ENCODE results near the gene SUSD6. TPM values are rescaled to one million over a fixed set of nuclear protein-coding genes. Genes with fewer than 3 reads are reported as not detected.
"Not testable (repeated sequence)": the region's sequence is repeated elsewhere in the genome, so short reads cannot be mapped to it uniquely, and the experiment has no call there.

Gene SUSD6
- polyA plus RNA-seq, 3 donors, result 9.1 to 24.4 (median 10.7) TPM

GRCh38 chr14:69636718-69637480, 25.5 kb downstream of the SUSD6 start:
- WGBS, 3 donors, result 72 to 84% (median 74%) methylated on average over 7 of the region's 7 CpGs
- no peak overlapping the region for H3K27ac ChIP-seq (ENCODE audit: low read depth, low read length)

GRCh38 chr14:69637503-69638031, 26.2 kb downstream of the SUSD6 start:
- WGBS, 3 donors, result 25 to 38% (median 29%) methylated on average over 3 of the region's 3 CpGs
- no peak overlapping the region for H3K27ac ChIP-seq (ENCODE audit: low read depth, low read length)

- no peak overlapping the region for H3K27ac ChIP-seq (ENCODE audit: low read depth, low read length)
- WGBS, 3 donors, result 97 to 100% (median 97%) methylated on average over 1 of the region's 1 CpG
These were observed 29.5 kb downstream of the SUSD6 start for GRCh38 chr14:69640931-69641330.

- not testable (repeated sequence) for H3K27ac ChIP-seq (ENCODE audit: low read depth, low read length)
- WGBS, 3 donors, result 72 to 90% (median 89%) methylated on average over 7 of the region's 7 CpGs
These were observed 30.9 kb downstream of the SUSD6 start for GRCh38 chr14:69642212-69642793.

GRCh38 chr14:69643430-69644200, 32.2 kb downstream of the SUSD6 start:
- H3K27ac ChIP-seq (ENCODE audit: low read depth, low read length), result no peak overlapping the region
- 49 to 54% (median 51%) methylated on average over 5 of the region's 5 CpGs for WGBS, 3 donors

- 72 to 91% (median 79%) methylated on average over 1 of the region's 1 CpG for WGBS, 3 donors
- no peak overlapping the region for H3K27ac ChIP-seq (ENCODE audit: low read depth, low read length)
These were observed 33.4 kb downstream of the SUSD6 start for GRCh38 chr14:69644814-69645213.

- 73 to 90% (median 86%) methylated on average over 2 of the region's 2 CpGs for WGBS, 3 donors
These were observed 35.8 kb downstream of the SUSD6 start for GRCh38 chr14:69647213-69647612.

GRCh38 chr14:69647642-69648041, 36.2 kb downstream of the SUSD6 start:
- not testable (repeated sequence) for H3K27ac ChIP-seq (ENCODE audit: low read depth, low read length)
- whole genome bisulfite sequencing, 3 donors, result 90 to 93% (median 90%) methylated on average over 11 of the region's 11 CpGs

More at GRCh38 chr14:69647213-69647612, 35.8 kb downstream of the SUSD6 start:
- no peak overlapping the region for H3K27ac ChIP-seq (ENCODE audit: low read depth, low read length)

GRCh38 chr14:69648480-69649451, 37.4 kb downstream of the SUSD6 start:
- WGBS, 3 donors, result 30 to 45% (median 33%) methylated on average over 6 of the region's 6 CpGs
- H3K27ac ChIP-seq (ENCODE audit: low read depth, low read length), result no peak overlapping the region

- H3K27ac ChIP-seq (ENCODE audit: low read depth, low read length), result no peak overlapping the region
- 64 to 73% (median 66%) methylated on average over 3 of the region's 3 CpGs for WGBS, 3 donors
These were observed 39.6 kb downstream of the SUSD6 start for GRCh38 chr14:69650948-69651369.

GRCh38 chr14:69651664-69652063, 40.3 kb downstream of the SUSD6 start:
- 32 to 65% (median 52%) methylated on average over 1 of the region's 1 CpG for WGBS, 3 donors
- no peak overlapping the region for H3K27ac ChIP-seq (ENCODE audit: low read depth, low read length)

- peak overlapping the region; percentile 48 for H3K27ac ChIP-seq (ENCODE audit: low read depth, low read length)
- 51 to 82% (median 56%) methylated on average over 10 of the region's 10 CpGs for WGBS, 3 donors
These were observed 41.7 kb downstream of the SUSD6 start for GRCh38 chr14:69652942-69653684.

- H3K27ac ChIP-seq (ENCODE audit: low read depth, low read length), result no peak overlapping the region
- 30 to 59% (median 52%) methylated on average over 3 of the region's 3 CpGs for WGBS, 3 donors
These were observed 42.7 kb downstream of the SUSD6 start for GRCh38 chr14:69654116-69654515.

GRCh38 chr14:69657950-69658355, 46.6 kb downstream of the SUSD6 start:
- WGBS, 3 donors, result 24 to 55% (median 55%) methylated on average over 9 of the region's 9 CpGs
- H3K27ac ChIP-seq (ENCODE audit: low read depth, low read length), result no peak overlapping the region

- no peak overlapping the region for H3K27ac ChIP-seq (ENCODE audit: low read depth, low read length)
- 71 to 75% (median 73%) methylated on average over 8 of the region's 8 CpGs for WGBS, 3 donors
These were observed 47.4 kb downstream of the SUSD6 start for GRCh38 chr14:69658664-69659261.

- H3K27ac ChIP-seq (ENCODE audit: low read depth, low read length), result no peak overlapping the region
- WGBS, 3 donors, result 93 to 98% (median 95%) methylated on average over 2 of the region's 2 CpGs
These were observed 49.2 kb downstream of the SUSD6 start for GRCh38 chr14:69660344-69661193.
